Type B pancreatic cell (in vitro differentiated cells): ENCODE measurements around the gene UGT2B10. TPM values are rescaled to one million over a fixed set of nuclear protein-coding genes. Genes with fewer than 3 reads are reported as not detected.

Experiments
- DNase-seq: peaks from one replicate; pipeline ENCODE4 v3.0.0; 2021; ENCODE audit warnings: mixed read lengths; ENCODE audit not compliant: unreplicated experiment; ENCODE audit errors: extremely low spot score
- H3K27ac Mint-ChIP-seq: 2 replicates; pipeline ENCODE4 v1.8.0; 2021; ENCODE audit warnings: mild to moderate bottlenecking, mixed read lengths
- H3K27me3 Mint-ChIP-seq: 2 replicates; pipeline ENCODE4 v1.8.0; 2021; ENCODE audit warnings: mixed read lengths
- H3K36me3 Mint-ChIP-seq: 2 replicates; pipeline ENCODE4 v1.8.0; 2021; ENCODE audit warnings: mixed read lengths
- H3K4me1 Mint-ChIP-seq: one replicate; pipeline ENCODE4 v1.8.0; 2021; ENCODE audit warnings: mixed read lengths; ENCODE audit not compliant: unreplicated experiment
- H3K4me3 Mint-ChIP-seq: 2 replicates; pipeline ENCODE4 v1.8.0; 2021; ENCODE audit warnings: mild to moderate bottlenecking, mixed read lengths
- H3K9me3 Mint-ChIP-seq: 2 replicates; pipeline ENCODE4 v1.8.0; 2021; ENCODE audit warnings: mixed read lengths
- total RNA-seq: library from RNA; stranded (reverse); gene quantifications from 2 replicates; pipeline ENCODE4 v1.2.1, GENCODE V29; 2021; ENCODE audit warnings: low replicate concordance
- TF ChIP-seq, protein P1 (sequence below): fragments of 200-600 bp; sonication (generic); conservative IDR thresholded peaks from 2 replicates; pipeline ENCODE4 v1.5.0; 2021; ENCODE audit warnings: antibody characterized with exemption, mild to moderate bottlenecking

The UGT2B10 gene
- total RNA-seq, 1 donor from 2014 or later: 0.17 TPM

DNA sequence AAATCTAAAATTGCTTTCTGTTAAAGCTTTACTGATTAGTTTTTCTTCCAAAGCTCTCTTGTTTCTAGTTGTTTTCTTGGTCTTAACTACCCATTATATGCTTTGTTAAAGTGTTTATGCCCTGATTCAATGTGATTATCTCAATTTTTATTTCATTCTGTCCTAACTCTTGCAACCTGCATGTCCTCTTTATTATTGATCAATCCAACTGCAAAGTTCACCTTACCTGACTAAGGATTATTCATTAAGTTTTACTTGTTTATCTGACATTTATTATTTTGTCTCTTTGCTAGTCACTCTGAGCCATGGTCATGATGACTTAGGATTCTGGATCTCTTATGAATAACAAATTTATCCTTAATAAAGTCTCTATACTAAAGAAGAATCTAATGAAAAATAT is 15.8 kb downstream of the UGT2B10 start:
- Mint-ChIP-seq H3K27ac (no peak overlapping the region), H3K4me3 (no peak overlapping the region), H3K4me1 (no peaks in the 10 kb centered on the region), H3K27me3 (no peaks in the 10 kb centered on the region), H3K9me3 (no peaks in the 10 kb centered on the region), H3K36me3 (no peaks in the 10 kb centered on the region)
- DNase-seq: no peak
- TF ChIP-seq, protein P1, sequence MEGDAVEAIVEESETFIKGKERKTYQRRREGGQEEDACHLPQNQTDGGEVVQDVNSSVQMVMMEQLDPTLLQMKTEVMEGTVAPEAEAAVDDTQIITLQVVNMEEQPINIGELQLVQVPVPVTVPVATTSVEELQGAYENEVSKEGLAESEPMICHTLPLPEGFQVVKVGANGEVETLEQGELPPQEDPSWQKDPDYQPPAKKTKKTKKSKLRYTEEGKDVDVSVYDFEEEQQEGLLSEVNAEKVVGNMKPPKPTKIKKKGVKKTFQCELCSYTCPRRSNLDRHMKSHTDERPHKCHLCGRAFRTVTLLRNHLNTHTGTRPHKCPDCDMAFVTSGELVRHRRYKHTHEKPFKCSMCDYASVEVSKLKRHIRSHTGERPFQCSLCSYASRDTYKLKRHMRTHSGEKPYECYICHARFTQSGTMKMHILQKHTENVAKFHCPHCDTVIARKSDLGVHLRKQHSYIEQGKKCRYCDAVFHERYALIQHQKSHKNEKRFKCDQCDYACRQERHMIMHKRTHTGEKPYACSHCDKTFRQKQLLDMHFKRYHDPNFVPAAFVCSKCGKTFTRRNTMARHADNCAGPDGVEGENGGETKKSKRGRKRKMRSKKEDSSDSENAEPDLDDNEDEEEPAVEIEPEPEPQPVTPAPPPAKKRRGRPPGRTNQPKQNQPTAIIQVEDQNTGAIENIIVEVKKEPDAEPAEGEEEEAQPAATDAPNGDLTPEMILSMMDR: no peak

DNA sequence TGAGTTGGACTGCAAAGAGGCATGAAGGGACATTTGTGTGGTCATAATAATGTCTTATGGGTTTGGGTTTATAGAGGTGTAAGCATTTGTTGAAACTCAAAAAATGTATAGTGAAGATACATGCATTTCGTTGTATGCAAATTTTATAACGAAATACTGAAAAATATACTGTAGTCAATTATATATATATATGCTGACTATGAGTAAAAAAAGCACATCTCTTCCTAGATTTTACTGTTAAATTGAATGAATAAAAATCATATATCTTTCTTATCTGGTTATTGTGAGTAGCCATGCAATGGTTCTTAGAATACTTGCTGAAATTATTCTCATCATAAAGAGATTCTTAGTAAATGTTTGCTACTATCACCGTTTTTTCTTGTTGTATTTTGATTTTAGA is 34.5 kb downstream of the UGT2B10 start:
- H3K4me3 Mint-ChIP-seq: no peak overlapping the region
- H3K36me3 Mint-ChIP-seq: no peaks in the 10 kb centered on the region
- no peaks in the 10 kb centered on the region for H3K9me3 Mint-ChIP-seq
- no peaks in the 10 kb centered on the region for H3K27me3 Mint-ChIP-seq
- DNase-seq: no peak
- H3K4me1 Mint-ChIP-seq: no peaks in the 10 kb centered on the region
- H3K27ac Mint-ChIP-seq: no peak overlapping the region
- TF ChIP-seq, protein P1: no peak

DNA sequence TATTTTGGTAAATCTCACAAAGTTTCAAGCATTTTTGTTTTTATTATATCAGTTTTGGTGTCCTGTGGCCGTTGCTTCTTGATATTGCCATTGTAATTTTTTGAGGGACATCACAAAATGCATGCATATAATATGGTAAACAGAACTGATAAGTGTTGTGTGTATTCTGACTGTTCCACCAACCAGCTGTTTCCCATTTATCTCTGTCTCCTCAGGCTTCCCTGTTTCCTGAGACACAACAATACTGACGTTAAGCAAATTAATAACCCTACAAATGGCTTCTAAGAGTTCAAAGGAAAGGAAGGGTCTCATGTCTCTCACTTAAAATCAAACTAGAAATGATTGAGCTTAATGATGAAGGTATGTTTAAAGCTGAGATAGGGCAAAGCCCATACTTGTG is 40.0 kb downstream of the UGT2B10 start:
- Mint-ChIP-seq H3K27ac (no peak overlapping the region), H3K36me3 (no peaks in the 10 kb centered on the region), H3K27me3 (no peaks in the 10 kb centered on the region), H3K9me3 (peaks cover 11% of the 10 kb centered on the region), H3K4me1 (no peaks in the 10 kb centered on the region), H3K4me3 (no peak overlapping the region)
- TF ChIP-seq, protein P1: no peak
- no peak for DNase-seq

DNA sequence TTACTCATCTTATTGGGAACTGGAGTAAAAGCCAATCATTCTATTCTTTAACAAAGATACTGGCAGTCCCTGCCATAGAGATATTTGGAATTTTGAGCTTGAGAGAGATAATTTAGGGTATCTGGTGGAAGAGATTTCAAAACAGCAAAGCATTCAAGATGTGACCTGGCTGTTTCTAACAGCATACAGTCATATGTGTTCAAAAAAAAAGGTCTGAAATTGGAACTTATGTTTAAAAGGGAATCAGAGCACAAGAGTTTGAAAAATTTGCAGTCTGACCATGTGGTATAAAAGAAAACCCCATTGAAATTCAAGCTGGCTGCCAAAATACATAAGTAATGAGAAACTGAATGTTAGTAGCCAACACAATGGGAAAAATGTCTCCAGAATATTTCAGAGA is 42.2 kb downstream of the UGT2B10 start:
- no peak overlapping the region for H3K27ac Mint-ChIP-seq
- H3K36me3 Mint-ChIP-seq: no peaks in the 10 kb centered on the region
- H3K4me3 Mint-ChIP-seq: no peak overlapping the region
- no peaks in the 10 kb centered on the region for H3K4me1 Mint-ChIP-seq
- DNase-seq: no peak
- H3K9me3 Mint-ChIP-seq: peaks cover 11% of the 10 kb centered on the region
- TF ChIP-seq, protein P1: no peak
- H3K27me3 Mint-ChIP-seq: no peaks in the 10 kb centered on the region

DNA sequence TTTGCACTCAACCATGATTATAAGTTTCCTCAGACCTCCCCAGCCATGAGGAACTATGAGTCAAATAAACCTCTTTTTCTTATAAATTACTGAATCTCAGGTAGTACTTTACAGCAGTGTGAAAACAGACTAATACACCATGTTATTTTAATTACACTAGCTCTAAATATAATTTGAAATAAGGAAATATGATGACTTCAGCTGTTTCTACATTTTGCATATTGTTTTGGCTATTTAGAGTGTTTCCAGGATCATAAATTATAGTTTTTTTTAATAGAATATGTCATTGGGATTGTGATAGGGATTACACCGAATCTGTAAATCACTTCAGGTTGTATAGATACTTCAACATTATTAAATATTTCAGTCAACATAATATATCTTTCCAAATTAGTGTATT is 43.9 kb downstream of the UGT2B10 start:
- Mint-ChIP-seq H3K27ac (no peak overlapping the region), H3K4me1 (peaks cover 6% of the 10 kb centered on the region), H3K4me3 (no peak overlapping the region), H3K27me3 (no peaks in the 10 kb centered on the region), H3K36me3 (no peaks in the 10 kb centered on the region), H3K9me3 (peaks cover 11% of the 10 kb centered on the region)
- TF ChIP-seq, protein P1: no peak
- DNase-seq: no peak

DNA sequence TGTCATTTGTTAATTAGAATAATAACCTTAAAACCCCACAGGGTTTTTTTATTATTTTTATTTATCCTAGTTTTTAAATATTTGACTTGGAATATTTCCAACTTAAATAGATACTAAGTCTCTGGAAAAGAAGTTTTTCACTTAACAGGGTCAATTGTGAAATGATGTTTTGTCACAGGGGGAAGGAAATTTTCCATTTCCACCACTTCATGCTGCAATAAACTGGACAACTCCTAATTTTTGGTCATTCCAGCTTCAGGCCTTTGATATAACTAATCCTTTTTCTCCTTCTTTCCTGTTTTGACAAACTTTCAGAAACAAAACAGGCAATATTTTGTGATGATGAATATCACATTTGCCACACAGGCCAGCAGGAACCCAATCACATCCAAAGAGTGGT is 45.3 kb downstream of the UGT2B10 start:
- Mint-ChIP-seq H3K27ac (no peak overlapping the region), H3K4me1 (peaks cover 15% of the 10 kb centered on the region), H3K27me3 (no peaks in the 10 kb centered on the region), H3K9me3 (peaks cover 14% of the 10 kb centered on the region), H3K36me3 (peaks cover 2% of the 10 kb centered on the region), H3K4me3 (no peak overlapping the region)
- no peak for DNase-seq
- TF ChIP-seq, protein P1: no peak
